GM12875 (cell line): ENCODE measurements around the gene SUN5.

Experiments used
- H3K4me3 ChIP-seq: one replicate; pipeline ENCODE4 v1.5.1; 2011; ENCODE audit warnings: low read depth, low read length, control low read depth
- TF ChIP-seq, protein P1 (sequence below): IDR thresholded peaks from 2 replicates; pipeline ENCODE4 v1.5.1; 2011; ENCODE audit warnings: low read depth, mild to moderate bottlenecking, control low read depth, inconsistent platforms, low read length, moderate library complexity, borderline replicate concordance; ENCODE audit not compliant: insufficient read depth

Gene SUN5

DNA sequence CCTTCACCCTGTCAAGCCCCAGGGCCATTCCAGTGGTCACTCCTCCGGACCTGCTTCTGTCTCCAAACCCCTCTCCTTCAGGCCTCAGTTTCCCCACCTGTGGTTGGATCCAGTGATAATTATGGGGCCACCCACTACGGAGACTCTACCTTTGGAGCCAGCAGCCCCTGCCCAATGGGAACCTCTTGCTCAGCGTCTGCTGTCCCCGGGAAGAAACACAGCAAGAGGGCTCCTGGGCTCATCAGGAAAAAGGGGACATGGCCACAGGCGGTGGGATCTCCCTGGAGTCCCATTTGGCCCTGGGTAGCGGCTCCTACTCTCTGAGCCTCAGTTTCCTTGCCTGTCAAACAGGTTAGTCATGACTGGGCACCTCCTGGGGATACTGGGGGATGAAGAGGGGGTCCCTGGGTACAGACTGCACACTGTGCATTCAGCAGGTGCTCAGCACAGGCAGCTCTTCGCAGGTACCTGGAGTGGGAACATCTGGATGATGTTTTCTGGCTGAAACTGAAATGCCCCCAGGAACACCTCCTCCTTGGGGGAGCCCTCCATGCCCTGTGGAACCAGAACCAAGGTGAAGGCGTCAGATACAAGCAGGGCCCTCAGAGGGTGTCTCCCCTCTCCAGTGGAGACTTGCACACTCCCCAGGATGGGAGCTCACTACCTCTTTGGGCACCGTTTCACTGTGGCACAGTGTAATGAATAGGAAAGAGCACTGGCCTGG, 19.4 kb downstream of the SUN5 start:
- H3K4me3 ChIP-seq: no peak overlapping the region
- TF ChIP-seq, protein P1, sequence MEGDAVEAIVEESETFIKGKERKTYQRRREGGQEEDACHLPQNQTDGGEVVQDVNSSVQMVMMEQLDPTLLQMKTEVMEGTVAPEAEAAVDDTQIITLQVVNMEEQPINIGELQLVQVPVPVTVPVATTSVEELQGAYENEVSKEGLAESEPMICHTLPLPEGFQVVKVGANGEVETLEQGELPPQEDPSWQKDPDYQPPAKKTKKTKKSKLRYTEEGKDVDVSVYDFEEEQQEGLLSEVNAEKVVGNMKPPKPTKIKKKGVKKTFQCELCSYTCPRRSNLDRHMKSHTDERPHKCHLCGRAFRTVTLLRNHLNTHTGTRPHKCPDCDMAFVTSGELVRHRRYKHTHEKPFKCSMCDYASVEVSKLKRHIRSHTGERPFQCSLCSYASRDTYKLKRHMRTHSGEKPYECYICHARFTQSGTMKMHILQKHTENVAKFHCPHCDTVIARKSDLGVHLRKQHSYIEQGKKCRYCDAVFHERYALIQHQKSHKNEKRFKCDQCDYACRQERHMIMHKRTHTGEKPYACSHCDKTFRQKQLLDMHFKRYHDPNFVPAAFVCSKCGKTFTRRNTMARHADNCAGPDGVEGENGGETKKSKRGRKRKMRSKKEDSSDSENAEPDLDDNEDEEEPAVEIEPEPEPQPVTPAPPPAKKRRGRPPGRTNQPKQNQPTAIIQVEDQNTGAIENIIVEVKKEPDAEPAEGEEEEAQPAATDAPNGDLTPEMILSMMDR: no peak

DNA sequence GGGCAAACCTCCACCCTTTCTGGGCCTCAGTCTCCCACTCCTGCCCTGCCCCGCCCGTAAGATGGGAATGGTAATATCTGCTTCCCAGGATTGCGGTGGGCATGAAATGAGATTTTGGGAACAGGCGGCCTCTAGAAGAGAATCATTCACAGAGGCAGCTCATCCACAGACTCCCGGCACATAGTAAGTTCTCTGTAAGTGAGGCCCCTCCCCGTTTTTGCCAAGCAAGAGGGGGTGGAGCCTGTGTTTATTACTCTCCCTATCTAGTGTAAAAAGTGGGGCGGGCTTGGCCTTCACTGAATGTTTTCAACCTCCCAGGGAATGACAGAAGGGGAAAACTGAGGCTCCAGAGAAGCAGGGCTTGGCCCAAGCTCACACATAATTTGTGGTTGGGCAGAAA, 20.0 kb downstream of the SUN5 start:
- TF ChIP-seq, protein P1: no peak
- H3K4me3 ChIP-seq: no peak overlapping the region

DNA sequence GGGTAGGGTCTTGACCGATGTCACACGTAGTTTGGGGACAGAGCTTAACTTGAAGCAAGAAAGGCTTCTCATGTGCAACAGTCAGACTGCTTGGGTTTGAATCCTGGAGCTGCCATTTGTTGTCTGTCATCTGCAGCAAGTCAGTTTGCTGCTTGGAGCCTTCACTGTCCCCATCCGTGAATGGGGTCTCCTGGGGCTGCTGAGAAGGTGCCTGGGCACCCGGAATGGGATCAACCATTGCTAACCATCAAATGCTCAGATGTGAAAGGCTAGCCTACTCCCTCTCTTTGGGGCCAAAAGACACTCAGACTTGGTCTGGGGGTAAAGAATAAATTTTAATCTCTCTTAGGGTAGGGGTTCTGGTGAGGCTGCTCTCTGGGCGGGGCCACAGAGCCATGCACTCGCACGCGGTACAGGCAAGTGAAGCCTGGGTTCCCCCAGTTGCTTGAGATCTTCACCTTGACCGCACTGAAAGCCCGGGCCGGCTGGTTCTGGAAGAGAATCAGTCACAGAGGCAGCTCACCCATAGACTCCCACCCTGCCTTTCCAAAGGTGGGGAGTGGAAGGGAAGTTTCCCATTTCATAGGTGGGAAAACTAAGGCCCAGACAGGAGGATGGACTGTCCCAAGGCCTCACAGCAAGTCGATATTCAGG, 20.6 kb downstream of the SUN5 start:
- no peak overlapping the region for H3K4me3 ChIP-seq
- TF ChIP-seq, protein P1: no peak

DNA sequence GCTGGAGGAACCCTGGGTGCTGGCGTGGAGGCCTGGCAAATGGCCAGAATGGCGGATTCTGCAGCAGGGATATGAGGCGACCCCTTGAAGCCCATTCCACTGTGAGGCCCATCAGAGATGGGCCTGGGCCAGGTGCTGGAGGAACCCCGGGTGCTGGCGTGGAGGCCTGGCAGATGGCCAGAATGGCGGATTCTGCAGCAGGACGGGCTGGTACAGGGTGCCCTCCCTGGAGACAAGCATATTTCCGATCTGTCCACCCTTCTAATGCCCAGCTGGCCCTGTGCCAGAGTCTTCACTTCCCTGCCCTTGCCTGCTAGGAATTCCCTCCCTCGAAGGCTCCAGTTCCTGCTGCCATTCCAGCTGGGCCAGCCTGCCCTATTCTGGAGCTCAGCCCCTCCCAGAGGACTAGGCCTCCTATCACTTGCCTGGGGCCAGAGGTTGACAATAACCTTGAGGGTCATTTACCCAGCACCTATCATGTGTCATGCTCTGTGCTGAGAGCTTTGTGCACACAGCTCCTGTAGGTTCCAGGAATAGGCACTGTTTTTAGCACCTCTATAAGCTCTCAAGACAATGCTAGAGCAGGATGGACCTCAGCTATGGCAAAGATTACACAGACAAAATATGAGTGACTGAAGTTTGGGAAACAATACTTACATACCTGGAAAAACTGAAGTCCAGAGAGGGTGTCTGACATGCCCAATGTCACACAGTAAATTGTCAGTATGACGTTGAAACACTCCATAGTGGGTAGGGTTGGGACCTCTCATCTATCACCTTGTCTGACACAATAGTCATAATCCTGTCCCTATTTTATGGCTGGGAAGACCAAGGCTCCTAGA, 21.4 kb downstream of the SUN5 start:
- H3K4me3 ChIP-seq: no peak overlapping the region
- TF ChIP-seq, protein P1: no peak

DNA sequence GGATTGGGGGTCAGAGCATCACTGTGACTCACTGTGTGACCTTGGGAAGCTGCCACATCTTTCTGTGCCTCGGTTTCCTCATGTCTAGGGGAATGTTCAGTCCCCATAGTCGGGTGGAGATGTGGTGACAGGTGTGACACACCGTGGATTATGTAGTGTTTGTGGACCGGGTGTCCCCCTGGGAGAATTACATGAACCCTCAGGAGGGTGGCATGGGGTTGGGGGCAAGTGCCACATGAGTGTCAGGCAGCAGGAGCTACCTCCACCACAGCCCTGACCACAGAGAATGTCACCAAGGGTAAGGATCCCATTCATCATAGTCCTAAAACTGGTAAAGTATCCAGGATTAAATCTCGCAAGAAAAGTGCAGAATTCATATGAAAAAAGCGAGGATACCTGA, 23.2 kb downstream of the SUN5 start:
- TF ChIP-seq, protein P1: no peak
- H3K4me3 ChIP-seq: no peak overlapping the region

DNA sequence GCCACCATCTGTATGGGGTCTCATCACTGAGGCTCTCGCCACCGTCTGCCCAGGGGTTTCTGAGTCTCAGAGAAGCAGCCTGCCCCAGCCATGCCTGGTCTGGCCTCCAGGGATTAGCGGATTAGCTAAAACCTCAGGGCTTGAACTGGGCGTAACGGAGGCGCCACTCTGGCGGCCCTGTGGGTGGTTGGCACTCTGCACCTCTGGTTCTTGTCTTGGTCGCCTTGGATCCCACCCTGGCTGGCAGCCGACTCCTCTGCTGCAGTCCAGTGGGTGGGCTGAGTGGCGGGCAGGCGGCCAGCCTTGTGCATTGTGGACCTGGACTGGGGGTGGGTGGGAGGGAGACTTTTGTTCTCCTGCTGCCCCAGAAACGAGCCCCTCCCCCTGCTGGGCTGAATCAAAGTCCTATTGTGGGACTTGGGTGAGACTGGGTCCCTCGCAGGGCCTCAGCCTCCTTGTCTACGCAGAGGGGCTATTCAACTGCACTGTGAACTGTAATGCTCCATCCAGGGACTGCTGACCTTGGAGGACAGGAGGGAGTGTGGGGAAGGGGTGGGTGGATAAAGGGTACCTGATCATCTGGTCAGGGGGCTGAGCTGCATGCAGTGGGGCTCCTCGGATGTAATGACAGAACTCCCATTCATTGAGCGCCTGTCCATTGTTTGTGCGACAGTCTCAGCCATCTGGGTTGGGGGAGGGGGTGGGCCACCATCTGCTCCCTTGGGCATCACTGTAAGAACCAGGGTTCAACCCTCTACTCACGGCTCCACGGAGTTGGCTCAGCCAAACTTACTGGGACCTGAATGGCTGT, 23.9 kb downstream of the SUN5 start:
- H3K4me3 ChIP-seq: no peak overlapping the region
- TF ChIP-seq, protein P1: no peak
